Mucosa of gallbladder (tissue), 1 donor: Measurements from ENCODE around the gene GEMIN7. TPM values are rescaled to one million over a fixed set of nuclear protein-coding genes. Genes with fewer than 3 reads are reported as not detected.
A peak's percentile ranks its signal among the peaks of the same experiment; 100 is the strongest.

Source experiments
- DNase-seq: peaks from one replicate; pipeline ENCODE4 v3.0.0-alpha.2; 2020; ENCODE audit warnings: low spot score
- total RNA-seq: library from RNA; stranded (reverse); gene quantifications from one replicate; pipeline ENCODE4 v1.2.1, GENCODE V29; 2021
- donor health status: DM: no; HTN: no; CAD: no.

The GEMIN7 gene
- total RNA-seq, 1 donor from 2014 or later, result 25.2 TPM

DNA sequence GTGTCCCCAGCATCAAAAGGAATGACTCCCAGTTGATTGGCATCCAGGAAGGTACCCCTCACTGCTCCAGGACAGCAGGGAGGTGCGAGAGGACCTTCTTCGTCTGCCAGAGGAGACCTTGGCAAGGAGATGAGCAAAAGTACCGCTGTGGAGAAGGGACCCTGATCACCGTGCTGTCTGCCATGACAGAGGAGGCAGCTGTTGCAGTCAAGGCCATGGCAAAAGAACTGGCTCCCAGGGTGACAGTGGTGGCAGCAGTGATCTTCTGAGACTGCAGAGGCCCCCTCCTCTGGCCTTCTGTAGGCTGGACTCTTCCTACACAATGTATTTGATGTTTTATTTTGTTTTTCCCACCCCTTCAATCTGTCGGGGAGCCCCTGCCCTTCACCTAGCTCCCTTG lies 49.7 kb downstream of the GEMIN7 start:
- no peak for DNase-seq

DNA sequence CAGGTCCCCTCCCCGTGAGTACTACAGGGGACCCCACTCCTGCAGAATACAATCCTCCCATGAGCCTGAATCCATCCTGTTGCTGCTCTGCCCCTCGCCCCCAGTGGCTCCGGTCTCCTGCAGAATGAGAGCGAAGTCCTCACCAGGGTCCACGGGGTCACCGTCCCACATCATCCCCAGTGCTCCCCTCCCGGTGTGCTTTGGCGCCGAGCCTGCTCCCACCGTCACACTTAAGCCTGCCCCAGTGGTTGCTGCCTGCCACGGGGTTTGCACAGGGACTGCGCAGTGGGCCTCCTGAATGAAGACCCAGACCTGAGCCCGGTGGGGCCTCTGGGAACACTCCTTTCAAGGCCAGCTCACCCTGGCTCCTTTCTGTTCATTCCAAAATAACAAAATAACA lies 51.2 kb downstream of the GEMIN7 start:
- DNase-seq, result no peak

DNA sequence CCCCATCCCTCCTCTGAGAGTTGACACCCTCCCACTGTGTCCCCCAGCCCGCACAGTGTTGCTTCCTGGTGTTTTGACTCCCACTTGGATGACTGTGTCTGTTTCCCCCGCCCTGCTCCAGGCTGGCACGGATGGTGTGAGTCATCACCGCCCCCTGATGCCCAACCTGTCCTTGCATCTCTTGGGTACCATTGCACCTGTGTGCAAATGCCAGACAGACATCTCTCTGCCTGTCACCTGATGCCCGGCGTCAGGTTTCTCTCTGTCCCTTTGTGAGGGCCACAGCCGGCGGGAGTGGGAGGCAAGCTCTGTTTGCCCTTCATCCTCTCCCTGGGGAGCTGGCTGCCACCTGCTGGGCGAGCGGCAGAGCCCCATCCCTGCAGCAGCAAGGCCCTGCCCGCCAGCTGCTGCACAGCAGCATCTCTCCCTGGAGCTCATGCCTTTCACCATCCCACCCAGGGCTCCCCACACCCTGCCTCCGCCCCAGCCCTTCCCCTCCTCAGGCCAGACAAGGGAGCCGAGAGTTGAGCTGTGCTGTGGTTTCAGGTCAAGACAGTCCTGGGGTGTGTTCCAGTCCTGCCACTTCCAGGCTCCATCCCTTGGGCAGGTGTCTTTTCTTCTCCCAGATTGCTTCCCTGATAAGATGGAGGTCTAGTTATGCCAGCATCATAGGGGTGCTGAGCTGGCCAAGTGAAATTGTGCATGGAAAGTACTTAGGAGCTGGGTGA lies 52.0 kb downstream of the GEMIN7 start:
- peak; percentile 24 for DNase-seq

DNA sequence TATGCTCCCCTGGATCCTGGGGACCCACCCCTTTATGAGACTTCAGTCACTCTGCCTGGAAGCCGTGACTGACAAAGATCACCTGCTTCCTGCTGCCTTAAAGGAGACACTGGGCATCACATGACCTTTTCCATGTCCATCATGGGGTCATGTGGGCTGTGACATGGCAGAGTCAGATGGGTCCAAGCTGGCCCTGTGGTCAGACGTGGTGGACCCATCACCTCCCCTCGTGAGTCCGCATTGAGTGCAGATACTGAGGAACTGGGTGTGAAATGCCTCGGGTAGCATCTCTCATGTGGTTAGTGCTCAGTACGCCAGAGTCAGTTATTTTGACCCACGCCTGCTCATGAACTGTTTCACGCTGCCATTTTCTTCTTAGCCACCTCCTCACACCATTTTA lies 54.6 kb downstream of the GEMIN7 start:
- no peak for DNase-seq

DNA sequence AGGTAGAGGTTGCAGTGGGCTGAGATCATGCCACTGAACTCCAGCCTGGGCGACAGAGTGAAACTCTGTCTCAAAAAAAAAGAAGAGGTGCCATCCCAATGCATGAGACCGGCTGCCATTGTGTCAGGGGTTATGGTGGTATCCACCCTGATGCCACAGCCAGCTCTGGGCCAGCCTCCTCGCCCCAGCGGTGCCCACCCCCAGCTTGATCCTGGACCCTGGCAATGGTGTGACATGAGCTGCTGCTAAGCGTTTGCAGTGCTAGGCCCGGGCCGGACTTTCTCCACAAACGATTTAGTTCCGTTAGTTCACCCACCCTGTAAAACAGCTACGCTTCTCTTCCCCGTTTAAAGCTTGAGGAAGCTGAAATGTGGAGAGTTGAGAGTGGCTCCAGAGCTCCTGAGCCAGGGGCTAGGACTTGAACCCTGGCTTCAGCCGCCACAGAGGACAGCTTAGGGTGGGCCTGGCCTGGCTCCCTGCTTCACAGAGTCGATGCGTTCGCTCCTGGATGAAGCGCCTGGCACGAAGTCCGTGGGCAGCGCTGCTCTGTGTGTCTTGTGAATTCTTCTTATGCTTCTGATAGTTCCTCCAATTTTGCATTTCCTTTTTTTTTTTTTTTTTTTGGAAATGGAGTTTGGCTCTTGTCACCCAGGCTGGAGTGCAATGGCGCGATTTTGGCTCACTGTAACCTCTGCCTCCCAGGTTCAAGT lies 56.3 kb downstream of the GEMIN7 start:
- no peak for DNase-seq

DNA sequence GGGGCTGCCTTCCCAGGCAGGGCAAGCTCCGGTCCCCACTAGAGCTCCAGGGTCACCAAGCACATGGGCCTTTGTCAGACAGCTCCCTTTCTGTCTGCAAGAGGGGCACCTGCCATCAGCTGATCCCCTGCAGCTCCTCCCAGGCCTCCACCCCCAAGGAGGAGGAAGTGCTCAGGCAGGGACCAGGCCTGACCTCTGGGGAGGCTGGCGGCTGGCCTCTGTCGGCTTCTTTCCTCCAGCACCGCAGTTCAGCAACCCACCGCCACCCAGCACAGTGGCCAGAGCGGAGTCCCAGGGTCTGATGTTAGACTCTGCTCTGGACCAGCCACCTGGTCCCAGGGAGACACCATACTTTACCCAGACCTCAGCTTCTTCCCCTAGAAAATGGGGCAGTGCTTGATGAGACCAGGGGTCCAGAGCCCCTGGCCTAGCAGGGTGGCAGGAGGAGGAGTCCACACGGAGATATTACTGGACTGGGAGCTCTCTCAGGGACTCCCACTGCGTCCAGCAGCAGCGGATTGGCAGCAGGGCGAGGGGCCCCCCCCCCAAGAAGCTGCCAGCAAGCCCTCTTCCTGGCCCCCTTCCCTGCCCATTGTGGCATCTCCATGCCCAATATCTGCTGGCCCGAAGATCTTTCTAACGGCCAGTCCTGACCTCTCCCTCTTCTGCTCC lies 57.6 kb downstream of the GEMIN7 start:
- DNase-seq, result no peak

DNA sequence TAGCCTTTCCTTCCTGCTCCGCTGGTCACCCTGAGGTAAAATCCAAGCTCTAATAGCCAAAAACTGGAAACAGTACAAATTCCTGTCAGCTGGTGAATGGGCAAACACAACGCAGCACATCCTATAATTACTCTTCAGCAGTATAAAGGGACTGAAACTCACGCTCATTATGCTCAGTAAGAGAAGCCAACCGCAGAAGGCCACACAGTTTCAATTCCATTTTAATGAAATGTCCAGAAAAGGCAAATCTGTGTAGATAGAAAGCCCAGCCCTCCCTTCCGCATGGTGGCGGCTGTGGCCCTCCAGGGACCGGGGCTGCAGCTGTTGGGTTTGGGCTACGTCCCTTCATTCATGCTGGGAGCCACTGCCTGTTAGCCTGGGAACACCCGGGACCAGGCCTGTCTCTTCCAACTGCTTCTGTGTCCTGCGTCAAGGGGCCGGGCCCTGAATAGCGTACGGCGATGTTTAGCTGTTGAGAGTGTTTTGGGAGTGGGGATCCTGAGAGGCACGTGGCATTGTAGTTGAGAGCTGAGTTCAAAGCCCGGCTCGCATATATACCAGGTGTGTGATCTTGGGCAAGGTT lies 58.2 kb downstream of the GEMIN7 start:
- DNase-seq, result no peak

DNA sequence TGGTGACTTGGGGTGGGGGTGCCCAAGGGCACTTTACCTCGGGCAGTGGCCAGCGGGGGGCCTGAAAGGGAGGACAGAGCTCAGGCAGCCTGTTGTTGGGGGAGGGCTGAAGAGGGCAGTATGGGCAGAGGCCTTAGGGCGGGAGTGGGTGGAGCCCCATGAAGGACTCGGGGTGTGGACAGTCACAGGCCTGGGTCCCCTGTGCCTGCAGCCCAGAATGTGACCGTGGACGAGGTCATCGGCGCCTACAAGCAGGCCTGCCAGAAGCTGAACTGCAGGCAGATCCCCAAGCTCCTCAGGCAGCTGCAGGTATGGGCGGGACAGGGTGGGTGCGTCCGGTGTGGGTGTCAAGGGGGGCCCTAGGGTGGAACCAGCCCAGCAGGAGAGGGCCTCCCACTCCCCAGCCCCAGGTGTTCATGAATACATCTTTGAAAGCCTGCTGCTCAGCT lies 59.3 kb downstream of the GEMIN7 start:
- no peak for DNase-seq

DNA sequence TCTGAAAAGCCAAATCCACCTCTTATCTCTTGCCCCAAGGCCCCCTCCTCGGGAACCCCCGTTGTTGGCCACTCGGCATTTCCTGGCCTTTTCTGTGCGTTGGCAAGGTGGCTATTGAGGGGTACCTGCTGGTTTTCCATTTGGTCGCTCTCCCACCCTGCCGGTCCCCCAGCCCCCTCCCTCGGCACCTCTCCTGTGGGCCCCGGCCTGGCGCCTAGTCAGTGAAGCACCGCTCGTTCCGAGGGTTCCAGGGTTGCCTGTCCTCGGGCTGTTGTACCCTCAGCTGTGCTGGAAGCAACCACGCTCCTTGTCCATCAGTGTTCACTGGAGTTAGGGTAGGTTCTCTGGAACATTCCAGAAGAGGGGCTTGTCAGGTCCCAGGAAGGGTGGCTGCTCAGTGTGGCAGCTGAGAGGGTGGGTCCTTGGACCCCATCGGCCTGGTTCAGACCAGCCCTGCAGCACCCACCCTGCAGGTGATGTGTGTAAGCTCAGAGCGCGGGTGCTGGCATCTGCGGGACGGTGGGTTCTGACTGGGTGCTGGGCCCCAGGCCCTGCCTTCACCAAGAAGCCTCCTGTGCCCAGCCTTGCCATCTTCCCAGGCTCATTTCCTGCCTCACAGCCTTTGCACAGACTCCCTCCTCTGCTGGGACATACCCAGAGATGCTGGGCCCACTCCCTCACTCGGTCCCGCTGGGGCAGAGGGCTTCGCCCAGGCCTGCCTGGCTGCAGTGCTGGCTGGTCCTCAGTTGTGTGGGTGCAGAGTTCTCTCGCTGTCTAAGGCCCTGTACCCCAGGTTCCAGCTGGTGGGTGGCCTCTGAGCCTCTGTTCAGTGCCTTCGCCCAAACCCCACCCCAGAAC lies 60.5 kb downstream of the GEMIN7 start:
- no peak for DNase-seq

DNA sequence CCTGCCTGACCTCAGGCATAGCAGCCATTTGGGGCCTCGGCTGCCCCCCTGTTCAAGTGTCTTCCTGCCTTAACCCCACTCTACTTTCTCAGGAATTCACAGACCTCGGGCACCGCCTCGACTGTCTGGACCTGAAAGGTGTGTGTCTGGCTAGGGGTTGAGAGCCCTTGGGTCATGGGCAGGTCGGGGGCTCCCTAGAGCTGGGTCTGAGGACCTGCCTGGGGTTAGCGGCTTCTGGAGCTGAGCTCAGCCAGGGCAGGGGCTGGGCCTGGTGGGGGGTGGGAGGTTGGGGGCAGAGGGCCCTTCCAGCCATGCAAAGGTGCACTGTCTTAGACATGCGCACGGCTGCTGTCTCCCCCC lies 61.1 kb downstream of the GEMIN7 start:
- no peak for DNase-seq

DNA sequence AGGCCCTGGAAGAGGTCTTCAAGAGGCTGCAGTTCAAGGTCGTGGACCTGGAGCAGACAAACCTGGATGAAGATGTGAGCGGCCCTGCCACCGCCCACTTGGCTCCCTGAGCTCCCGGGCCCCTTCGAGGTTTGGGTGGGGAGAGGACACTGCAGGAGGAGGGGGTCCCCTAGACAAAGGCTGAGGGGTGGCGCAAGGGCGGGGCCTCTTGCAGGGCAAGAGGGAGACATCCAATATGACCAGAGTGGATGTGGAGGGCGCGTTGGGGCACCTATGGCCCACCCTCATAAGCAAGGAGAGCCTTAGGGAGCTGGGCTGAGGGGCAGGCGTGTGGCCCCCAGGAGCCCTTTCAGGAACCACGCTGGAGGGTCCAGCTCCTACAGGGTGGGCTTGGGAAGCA lies 61.5 kb downstream of the GEMIN7 start:
- DNase-seq, result no peak

Other genes with a start within 250 kb of the GEMIN7 start
- gene NECTIN2, start 233.0 kb upstream of the GEMIN7 start, total RNA-seq, result 331 TPM
- gene TOMM40, start 188.0 kb upstream of the GEMIN7 start, total RNA-seq, result 35.0 TPM
- gene APOE, start 173.5 kb upstream of the GEMIN7 start, total RNA-seq, result 435 TPM
- gene APOC1, start 164.7 kb upstream of the GEMIN7 start, total RNA-seq, result 103 TPM
- not detected for gene APOC4, start 137.0 kb upstream of the GEMIN7 start, total RNA-seq
- 24.8 TPM for gene APOC2, start 133.2 kb upstream of the GEMIN7 start, total RNA-seq
- gene CLPTM1, start 123.9 kb upstream of the GEMIN7 start, total RNA-seq, result 149 TPM
- 12.2 TPM for gene RELB, start 77.8 kb upstream of the GEMIN7 start, total RNA-seq
- 101 TPM for gene CLASRP, start 40.2 kb upstream of the GEMIN7 start, total RNA-seq
- 2.3 TPM for gene ZNF296, start 2.8 kb upstream of the GEMIN7 start, total RNA-seq
- gene PPP1R37, start 13.9 kb downstream of the GEMIN7 start, total RNA-seq, result 83.4 TPM
- 0.52 TPM for gene NKPD1, start 81.7 kb downstream of the GEMIN7 start, total RNA-seq
- 26.8 TPM for gene TRAPPC6A, start 99.0 kb downstream of the GEMIN7 start, total RNA-seq
- gene BLOC1S3, start 99.5 kb downstream of the GEMIN7 start, total RNA-seq, result 21.7 TPM
- gene EXOC3L2, start 166.1 kb downstream of the GEMIN7 start, total RNA-seq, result 9.0 TPM
- 38.8 TPM for gene MARK4, start 172.0 kb downstream of the GEMIN7 start, total RNA-seq
- not detected for gene CKM, start 243.6 kb downstream of the GEMIN7 start, total RNA-seq